ENCODE data around the gene GEN1. TPM values are rescaled to one million over a fixed set of nuclear protein-coding genes. Genes with fewer than 3 reads are reported as not detected.

The GEN1 gene
- polyA plus RNA-seq, 12 donors: 7.9 to 18.5 (median 12.8) TPM; not detected in 1

DNA sequence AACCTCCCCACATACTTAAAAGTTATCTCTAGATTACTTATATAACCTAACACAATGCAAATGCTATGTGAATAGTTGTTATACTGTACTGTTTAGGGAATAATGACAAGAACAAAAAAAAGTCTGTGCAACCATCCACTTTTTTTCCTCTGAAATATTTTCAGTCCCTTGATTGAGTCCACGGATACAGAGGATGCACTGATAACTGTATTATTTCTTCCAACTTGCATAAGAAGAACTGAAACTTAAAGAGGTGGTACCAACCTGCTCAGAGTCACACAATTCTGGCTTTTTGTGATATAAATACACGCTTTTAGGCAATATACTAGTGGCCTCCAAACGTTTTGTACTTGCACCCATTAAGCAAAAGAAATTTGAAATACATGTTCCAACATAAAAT, 1.7 kb upstream of the GEN1 start:
- DNase-seq: no peak

DNA sequence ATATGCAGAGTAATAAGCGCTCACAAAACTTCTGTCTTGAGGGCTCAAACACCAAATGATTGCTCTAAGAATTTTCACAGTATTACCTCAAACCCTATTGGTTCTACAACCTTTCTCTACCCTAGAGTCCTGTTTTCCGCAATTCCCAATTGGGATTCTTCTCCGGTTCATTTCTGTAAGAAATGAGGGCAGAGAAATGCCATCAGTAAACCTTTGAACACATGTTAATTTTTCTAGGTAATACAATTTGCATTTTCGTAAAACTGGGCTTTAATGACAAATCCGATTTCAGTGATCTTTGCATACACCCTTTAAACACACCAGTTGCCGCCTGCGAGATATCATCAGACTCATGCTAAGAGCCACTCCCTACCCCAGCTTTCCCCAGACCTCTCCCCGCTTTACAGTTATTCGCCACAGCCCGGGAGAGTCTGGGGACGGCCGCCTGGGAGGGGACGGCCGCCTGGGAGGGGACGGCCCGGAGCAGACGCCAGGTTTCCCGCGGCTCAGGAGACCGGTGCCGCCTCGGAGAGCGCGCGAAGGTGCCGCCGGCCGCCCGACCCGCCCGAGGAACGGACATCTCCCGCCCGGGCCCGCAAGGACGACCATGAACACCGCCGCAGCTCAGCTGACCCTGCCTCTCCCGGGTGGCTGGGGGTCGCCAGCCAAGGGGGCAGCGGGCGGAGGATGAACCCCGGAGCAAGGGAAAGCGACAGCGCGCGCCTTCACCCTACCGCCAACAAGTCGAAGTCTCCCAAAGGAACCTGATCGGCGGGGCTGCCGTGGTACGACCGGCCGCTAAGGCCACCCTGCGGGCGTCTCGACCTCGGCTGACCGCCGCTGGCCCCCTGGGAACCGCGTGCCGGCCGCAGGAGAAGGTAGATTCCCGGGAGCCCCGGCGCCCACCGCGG, 791 bp upstream of the GEN1 start:
- DNase-seq: no peak

DNA sequence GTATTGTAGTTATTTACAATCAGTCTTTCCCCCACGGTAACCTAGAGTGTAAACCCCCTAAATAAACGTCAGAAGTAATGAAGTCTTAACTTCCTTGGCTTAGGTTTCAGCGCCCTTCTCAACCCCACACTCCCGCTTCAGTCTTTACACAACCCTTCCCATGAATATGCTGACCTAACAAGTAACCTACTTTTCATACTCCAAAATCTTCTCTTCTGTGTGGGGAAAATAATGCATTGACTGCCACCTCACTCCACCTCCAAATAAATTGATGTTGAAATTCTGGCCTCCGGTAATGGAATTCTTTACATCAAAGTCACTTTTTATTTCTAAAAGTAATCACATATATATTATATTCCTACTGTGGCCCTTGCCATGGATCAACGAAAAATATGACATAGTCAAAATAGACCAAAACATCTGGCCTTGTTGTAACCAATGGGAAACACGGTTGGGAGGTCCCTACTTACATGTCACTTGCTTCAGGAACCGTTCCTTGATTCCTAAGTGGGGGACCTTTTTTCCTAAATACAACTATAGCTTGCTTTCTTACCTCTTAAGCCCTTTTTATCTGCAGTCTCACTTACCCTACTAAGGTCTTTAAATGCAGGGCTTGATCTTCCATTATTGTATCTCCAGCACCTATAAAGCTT, 961 bp downstream of the GEN1 start:
- DNase-seq: no peak

DNA sequence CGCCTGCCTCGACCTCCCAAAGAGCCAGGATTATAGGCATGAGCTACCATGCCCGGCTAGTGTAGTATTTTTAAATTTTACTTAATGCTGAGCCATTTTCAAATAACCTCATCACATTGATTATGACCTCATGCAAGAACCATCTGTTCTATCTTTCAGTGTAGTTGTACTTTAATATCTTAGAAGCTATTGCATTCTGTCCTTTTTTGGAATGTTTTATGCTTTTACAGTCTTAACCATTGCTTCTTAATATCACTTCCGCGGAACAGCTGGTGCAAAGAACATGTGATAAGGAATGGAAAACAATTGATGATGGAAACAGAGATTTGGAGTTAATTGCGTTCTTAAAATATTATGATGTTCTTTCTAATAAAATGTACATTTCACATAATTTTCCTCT, 2.7 kb downstream of the GEN1 start:
- DNase-seq: no peak

DNA sequence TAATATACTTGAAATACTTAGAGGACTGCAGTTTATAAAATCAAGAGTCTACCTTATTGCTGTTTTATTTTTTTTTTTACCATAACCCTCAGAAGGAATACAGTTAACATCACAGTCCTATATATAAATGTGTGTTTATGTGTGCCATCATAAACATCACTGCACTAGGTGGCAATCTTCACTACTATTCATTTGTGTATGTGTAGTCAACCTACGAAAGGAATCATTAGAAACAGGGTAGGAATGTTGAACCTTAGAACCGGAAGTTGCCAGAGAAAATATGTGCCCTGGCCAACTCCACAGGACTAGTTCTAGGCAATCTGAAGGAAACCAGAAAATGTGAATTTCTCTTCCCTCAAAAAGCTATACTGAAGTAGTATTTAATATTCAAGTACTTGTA, 3.4 kb downstream of the GEN1 start:
- no peak for DNase-seq

DNA sequence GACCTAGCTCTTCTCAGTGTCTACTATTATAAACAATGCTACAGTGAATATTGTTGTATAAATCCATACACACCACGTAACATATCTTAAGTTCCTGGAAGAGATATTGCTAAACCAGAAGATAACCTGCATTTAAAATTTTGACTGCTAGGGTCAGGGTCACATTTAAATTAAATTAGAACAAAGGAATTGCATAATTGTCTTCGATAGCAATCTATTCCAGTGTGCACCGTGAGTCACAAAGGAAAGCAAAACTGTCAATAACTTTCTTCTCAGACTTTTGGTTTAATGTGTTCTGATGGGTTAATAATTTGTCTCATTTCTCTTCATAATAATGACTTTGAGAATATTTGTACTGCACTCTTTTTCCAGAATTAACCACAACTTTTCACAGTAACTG, 4.2 kb downstream of the GEN1 start:
- no peak for DNase-seq

DNA sequence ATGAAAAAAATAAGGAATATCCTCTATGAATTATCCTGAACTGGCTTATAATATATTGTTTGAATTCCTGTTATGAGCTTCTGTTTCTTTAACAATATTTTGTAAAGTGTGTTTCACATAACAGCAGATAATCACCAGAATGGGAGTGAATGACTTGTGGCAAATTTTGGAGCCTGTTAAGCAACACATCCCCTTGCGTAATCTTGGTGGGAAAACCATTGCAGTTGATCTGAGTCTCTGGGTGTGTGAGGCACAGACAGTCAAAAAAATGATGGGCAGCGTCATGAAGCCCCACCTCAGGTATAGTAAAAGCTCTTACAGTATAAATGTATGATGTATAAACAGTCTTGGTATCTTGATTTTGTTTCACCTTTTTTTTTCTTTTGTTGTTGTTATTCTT, 5.9 kb downstream of the GEN1 start:
- no peak for DNase-seq

DNA sequence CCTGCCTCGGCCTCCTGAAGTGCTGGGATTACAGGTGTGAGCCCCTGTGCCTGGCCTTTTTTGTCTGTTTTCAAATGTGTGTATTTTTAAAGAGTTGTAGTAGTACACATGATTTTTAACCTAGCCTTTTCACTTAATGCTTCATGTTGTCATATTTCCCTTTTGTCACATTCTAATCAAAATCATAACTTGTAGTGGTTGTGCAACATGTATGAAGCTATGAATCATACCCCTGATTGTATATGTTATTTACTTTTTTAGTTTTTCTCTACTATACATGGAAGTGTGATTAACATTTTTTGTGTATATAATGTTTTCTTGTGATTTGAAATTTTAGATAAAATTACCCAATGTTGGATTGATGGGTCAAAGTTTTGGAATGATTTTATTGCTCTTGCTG, 8.5 kb downstream of the GEN1 start:
- no peak for DNase-seq

DNA sequence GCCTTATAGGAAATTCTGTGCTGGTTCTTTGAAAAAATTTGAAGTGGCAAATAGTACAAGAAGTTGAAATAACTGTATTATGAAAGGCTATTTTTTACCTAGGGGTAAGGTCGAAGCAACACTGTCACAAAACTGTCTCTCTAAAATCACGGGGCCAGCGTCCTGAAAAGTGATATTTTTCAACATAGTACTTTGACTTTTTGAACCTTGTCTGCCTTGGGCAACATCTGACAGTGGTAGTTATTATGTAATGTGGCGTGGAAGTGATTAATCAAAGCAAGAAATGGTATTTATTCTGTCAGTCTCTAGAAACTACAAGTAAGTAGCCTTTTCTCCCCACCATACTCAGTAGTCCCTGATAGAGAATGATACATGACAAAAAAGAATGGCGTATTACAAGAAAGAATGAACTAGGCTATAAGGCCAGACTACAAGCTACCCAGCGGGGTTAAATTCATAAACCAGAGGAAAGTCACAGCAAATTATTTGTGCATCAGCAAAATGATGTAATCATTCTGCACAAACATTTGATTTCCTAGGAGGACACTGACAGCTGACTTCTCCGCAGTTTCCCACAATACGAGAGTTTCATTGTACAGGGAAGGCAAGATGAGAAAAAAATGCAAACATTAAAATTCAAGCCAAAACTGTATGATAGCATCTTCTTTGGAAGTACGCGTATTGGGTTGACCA, 9.8 kb downstream of the GEN1 start:
- no peak for DNase-seq

DNA sequence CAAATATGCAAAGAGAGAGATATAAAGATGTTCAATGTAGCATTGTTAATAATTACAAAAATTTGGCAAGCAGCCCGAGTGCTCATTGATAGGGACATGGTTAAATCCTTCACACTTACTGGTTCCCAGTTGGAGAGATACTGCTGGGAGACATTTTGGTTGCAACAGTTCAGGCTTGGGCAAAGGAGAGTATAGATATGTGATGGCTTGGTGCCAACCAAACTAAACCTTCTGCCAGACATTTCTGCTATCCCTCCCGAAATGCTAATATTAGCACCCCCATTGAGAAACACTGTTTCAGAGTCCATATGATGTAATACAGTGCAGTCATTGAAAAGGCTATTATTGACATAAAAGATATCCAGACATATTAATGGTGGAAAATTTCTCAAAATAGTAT, 11.5 kb downstream of the GEN1 start:
- DNase-seq: no peak

DNA sequence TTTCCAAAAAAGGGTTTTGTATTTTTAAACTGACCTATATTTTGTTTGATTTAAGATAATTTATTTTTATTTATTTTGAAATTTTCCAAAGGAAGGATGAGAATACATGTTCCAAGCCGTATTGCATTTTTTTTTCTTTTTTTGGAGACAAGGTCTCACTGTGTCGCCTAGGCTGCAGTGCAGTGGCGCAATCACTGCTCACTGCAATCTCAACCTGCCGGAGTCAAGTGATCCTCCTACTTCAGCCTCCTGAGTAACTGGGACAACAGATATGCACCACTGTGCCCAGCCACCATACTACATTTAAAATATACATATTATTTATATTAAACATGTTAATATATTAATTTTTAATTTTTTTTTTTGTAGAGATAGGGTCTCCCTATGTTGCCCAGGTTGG, 15.0 kb downstream of the GEN1 start:
- DNase-seq: no peak

DNA sequence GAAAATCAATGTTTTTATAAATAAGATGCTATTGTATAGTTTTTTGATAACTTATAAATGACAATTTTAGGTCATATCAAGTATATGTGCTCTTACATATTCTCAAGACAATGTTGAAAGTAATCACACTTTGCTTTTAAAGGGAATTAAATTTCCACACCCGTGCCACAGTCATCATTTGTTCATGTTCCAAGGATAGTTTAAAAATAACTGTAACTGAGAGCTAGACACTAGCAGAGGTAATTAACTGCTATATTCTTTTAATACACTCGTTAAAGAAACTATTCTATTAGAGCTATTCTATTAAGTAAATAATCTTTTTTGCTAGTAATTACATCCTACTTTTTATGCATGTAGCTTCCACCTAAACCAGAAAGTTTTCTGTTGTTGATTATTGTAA, 18.0 kb downstream of the GEN1 start:
- no peak for DNase-seq

DNA sequence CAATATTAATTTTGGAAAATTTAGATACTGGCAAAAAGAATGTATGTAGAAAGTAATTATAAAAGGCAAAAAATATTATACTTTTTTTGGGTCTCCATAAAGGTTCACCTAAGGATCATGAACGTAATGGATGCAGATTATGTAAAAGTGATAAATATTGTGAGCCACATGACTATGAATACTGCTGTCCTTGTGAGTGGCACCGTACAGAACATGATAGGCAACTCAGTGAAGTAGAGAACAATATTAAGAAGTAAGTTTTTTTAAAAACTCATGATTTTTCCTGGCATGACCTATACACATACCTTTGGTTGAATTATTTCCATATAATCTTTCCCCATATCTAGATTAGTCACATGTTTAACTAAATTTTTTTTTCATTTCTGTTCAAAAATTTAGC, 18.6 kb downstream of the GEN1 start:
- DNase-seq: no peak

DNA sequence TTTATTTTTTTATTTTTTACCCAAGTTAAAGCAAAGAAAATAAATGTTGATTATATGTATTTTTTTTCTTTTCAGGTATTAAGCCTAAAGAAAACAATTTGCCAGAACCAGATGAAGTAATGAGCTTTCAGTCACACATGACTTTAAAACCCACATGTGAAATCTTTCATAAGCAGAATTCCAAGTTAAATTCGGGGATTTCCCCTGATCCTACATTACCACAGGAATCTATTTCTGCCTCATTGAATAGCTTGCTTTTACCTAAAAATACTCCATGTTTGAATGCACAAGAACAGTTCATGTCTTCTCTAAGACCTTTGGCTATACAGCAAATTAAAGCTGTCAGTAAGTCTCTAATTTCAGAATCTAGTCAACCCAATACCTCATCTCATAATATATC, 26.6 kb downstream of the GEN1 start:
- DNase-seq: no peak

DNA sequence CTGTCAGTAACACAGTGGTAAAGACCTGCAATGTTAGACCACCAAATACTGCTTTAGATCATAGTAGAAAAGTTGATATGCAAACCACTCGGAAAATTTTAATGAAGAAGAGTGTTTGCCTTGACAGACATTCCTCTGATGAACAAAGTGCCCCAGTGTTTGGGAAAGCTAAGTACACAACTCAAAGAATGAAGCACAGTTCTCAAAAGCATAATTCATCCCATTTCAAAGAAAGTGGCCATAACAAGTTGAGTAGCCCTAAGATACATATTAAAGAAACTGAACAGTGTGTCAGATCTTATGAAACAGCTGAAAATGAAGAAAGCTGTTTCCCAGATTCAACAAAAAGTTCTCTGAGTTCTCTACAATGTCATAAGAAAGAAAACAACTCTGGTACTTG, 27.5 kb downstream of the GEN1 start:
- no peak for DNase-seq

DNA sequence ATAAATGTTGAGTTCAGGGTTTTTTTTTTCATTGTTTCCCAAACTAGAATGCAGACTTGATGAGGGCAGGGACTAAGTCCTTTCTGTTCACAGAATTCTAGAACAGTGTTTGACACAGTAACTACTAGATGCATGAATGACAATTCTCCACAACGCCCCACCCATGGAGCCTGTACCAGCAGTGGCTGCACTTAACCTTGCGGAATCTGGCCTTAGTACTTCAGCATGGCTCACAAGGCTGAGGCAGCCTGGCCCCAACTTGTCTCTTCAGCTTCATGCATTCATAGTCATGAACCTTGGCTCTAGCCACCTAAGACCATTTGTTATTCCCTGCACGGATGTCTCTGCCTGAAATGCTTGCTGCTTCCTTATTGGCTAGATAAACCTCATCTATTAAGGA, 32.8 kb downstream of the GEN1 start:
- DNase-seq: no peak

DNA sequence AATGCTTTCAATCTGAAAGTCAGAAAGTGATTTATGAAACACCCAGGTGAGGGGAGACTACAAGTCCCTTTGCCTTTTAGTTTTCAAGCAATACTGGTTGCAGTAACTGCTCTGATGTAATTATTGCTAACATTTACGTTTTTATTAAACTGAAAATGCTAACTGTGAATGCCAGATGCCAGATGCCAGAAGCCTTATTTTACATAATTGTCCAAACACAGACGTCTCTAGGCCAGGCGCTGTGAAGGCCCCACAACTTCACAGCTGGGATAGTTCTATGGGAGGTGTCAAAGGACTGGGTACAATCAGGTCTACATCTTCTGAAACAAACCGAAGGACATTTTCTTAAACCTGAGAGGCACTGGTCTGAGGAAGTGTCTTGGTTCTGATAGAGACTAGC, 34.8 kb downstream of the GEN1 start:
- DNase-seq: no peak

DNA sequence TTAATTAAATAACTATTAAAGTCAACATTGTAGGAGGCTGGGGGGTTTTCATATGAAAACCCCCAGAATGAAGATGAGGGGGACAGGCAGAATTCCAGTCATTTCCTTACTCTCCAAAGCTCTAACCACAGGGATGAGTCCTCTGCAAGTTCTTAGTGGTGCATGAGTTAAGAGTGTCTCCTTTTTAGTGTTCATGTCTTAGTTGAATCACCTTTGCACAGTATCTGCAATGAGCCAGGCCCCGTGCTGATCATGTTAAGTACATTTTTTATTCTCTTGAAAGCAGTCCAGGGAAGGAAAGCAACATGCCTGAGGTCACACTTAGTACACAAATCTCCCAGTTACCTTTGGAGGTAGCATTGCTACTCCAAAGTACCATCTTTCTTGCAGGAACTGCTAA, 36.6 kb downstream of the GEN1 start:
- DNase-seq: no peak

DNA sequence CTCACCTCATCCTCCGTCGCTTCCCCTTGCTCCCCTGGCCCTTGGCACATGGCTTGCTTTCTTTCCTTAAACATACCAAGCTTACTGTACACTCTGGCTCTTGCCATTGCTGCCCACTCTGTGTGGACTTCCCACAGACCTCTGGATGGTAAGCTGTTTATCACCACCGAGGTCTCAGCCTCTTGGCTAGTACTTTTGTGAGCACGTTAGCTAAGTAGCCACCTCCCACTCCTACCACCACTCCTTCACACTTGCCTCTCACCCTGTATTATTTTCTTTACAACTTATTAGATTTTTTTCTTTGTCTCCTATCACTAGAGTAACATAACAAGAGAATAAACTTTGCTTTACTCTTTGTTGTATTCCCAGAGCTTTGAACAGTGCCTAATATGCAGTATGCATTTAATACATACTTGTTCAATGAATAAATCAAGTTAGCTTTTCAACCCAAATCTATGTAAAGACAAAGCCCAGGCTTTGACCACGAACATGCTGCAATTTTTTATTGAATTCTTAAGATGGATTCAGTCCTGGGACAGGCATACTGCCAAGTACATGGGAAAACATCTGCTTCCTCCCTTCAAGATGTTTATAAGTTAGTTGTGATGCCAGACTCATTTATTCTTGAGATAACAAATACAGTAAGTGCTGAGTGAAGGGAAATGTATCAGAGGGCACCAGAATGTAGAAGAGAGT, 37.3 kb downstream of the GEN1 start:
- peak; percentile 85 for DNase-seq

DNA sequence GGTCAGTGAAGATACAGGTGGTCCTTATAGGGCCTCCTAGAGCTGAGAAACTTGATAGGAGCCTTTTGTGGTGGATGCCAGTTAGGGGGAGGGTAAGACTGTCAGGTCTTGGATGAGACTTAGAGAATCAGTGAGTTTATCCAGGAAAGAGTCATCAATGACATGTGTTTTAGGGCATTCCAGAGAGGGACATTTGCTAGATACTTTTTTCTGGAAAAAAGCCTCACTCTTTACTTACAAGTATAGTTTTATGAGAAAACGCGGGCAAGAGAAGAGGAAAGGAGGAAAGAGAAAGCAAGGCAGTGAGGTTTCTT, 37.8 kb downstream of the GEN1 start:
- DNase-seq: no peak

DNA sequence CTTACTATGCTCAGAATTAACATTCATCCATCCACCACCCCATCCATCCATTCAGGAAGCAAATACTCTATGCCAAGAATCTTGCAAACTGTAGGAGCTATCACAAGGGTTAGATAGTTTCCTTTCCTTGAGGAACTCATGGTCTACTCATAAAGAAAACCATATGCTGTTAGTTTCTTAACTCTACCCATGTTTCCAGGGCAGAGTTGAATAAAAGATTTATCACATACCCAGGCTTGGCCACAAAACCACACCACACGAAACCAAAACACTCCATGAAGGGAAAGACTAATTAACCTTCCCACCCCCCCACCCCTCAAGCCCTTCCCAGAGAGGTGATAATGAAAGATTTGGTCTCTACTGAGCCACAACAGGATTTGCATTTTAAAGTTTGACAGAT, 38.6 kb downstream of the GEN1 start:
- DNase-seq: no peak

DNA sequence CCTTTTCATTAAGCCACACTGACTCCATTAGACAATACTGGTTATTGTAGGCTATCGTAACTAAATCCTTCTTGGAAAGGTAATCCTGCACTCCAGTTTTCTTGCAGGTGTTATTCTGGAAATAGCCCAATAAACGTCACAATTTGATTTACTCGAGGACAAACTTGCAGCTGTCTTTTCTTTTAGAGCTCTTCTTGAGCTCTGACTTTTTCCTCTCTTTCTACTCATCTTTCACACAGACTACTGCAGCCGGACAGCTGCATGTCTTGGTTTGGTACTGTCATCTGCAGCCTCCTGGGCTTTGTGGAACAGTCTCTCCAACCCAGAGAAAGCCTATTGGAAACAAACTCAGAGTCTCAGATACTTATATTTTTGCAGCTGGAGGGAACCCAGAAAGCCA, 39.4 kb downstream of the GEN1 start:
- DNase-seq: no peak

Measured in muscle of arm (tissue), 12 donors.